Breast epithelium (tissue), 3 donors: ENCODE results near the gene FASTKD1.

Experiments
- POLR2A ChIP-seq: fragments of 450-650 bp; IDR thresholded peaks from one replicate; pipeline ENCODE4 v1.6.1; 2016; ENCODE audit warnings: antibody characterized with exemption, mild to moderate bottlenecking, moderate library complexity
- POLR2AphosphoS5 ChIP-seq, 3 donors: sonication (generic); formaldehyde crosslinking; IDR thresholded peaks; one replicate each; pipeline ENCODE4 v1.6.1; 2017; ENCODE audit warnings: antibody characterized with exemption in 3 of 3
- TF ChIP-seq, protein P1 (sequence below), 3 donors: fragments of 450-650 bp; IDR thresholded peaks; one replicate each; pipeline ENCODE4 v1.5.1; 2016 to 2017; ENCODE audit warnings: antibody characterized with exemption in 3 of 3, mild to moderate bottlenecking in 3 of 3, moderate library complexity in 3 of 3

DNA sequence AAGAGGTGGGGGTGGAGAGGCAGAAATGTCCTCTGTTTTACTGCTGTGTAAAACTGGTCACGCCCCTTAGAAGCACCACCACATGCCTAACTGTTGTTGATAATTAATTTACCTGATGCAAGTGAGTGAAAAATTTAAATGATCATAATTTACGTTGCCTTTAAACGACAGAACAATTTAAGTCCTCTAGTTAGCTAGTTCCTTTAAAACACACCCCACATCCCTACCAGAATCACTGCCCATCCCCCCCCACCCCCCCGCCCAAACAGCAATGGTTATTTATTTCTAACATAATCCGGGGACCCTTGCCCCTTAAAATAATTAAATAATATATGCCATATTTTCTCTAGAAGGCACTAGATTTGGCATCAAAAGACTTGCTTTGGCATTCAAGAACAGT, 9.9 kb upstream of the FASTKD1 start:
- TF ChIP-seq, protein P1, sequence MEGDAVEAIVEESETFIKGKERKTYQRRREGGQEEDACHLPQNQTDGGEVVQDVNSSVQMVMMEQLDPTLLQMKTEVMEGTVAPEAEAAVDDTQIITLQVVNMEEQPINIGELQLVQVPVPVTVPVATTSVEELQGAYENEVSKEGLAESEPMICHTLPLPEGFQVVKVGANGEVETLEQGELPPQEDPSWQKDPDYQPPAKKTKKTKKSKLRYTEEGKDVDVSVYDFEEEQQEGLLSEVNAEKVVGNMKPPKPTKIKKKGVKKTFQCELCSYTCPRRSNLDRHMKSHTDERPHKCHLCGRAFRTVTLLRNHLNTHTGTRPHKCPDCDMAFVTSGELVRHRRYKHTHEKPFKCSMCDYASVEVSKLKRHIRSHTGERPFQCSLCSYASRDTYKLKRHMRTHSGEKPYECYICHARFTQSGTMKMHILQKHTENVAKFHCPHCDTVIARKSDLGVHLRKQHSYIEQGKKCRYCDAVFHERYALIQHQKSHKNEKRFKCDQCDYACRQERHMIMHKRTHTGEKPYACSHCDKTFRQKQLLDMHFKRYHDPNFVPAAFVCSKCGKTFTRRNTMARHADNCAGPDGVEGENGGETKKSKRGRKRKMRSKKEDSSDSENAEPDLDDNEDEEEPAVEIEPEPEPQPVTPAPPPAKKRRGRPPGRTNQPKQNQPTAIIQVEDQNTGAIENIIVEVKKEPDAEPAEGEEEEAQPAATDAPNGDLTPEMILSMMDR (IDR thresholded peaks at IDR 0.05), result no peak
- no peak for TF ChIP-seq POLR2A
- TF ChIP-seq POLR2AphosphoS5 (IDR thresholded peaks at IDR 0.05), result no peak
